Spleen (tissue), 11 donors: Measurements from ENCODE around the gene ERCC1. TPM values are rescaled to one million over a fixed set of nuclear protein-coding genes. Genes with fewer than 3 reads are reported as not detected.

ENCODE experiments used
- DNase-seq: peaks from one replicate; pipeline ENCODE4 v3.0.0-alpha.2; 2020
- H3K27ac ChIP-seq, 8 donors: fragments of 200-600 bp; sonication (generic) in 7 of 8; 1 replicate in 4 of 8; 2 replicates in 4 of 8; pipeline versions ENCODE4 v1.5.0 to v1.8.0; 2016 to 2021; ENCODE audit warnings: inconsistent platforms in 4 of 8, mild to moderate bottlenecking in 4 of 8, moderate library complexity in 1 of 8
- H3K27me3 ChIP-seq, 7 donors: fragments of 200-600 bp; sonication (generic) in 6 of 7; replicated peaks in 1 of 7; 1 replicate in 4 of 7; 2 replicates in 3 of 7; pipeline versions ENCODE4 v1.5.0 to v1.8.0; 2016 to 2021; ENCODE audit warnings: inconsistent platforms in 3 of 7, mild to moderate bottlenecking in 1 of 7
- H3K36me3 ChIP-seq, 6 donors: fragments of 200-600 bp; sonication (generic) in 5 of 6; 1 replicate in 4 of 6; 2 replicates in 2 of 6; pipeline versions ENCODE4 v1.5.0 to v1.8.0; 2016 to 2021; ENCODE audit warnings: inconsistent platforms in 2 of 6
- H3K4me1 ChIP-seq, 6 donors: fragments of 200-600 bp; sonication (generic) in 5 of 6; 1 replicate in 3 of 6; 2 replicates in 3 of 6; pipeline versions ENCODE4 v1.5.0 to v1.8.0; 2016 to 2021; ENCODE audit warnings: inconsistent platforms in 3 of 6
- H3K4me3 ChIP-seq, 8 donors: fragments of 200-600 bp; sonication (generic) in 7 of 8; 1 replicate in 4 of 8; 2 replicates in 4 of 8; pipeline versions ENCODE4 v1.5.0 to v1.8.0; 2016 to 2021; ENCODE audit warnings: inconsistent platforms in 4 of 8, mild to moderate bottlenecking in 4 of 8, moderate library complexity in 2 of 8
- H3K9me3 ChIP-seq, 8 donors: fragments of 200-600 bp; sonication (generic) in 7 of 8; 1 replicate in 4 of 8; 2 replicates in 4 of 8; pipeline versions ENCODE4 v1.5.0 to v1.8.0; 2016 to 2021; ENCODE audit warnings: inconsistent platforms in 4 of 8
- POLR2A ChIP-seq, 3 donors: fragments of 450-650 bp; IDR thresholded peaks; one replicate each; pipeline ENCODE4 v1.5.1; 2017; ENCODE audit warnings: antibody characterized with exemption in 3 of 3, mild to moderate bottlenecking in 1 of 3
- POLR2AphosphoS5 ChIP-seq, 3 donors: sonication (generic); formaldehyde crosslinking; IDR thresholded peaks; one replicate each; pipeline ENCODE4 v1.5.1; 2017; ENCODE audit warnings: antibody characterized with exemption in 3 of 3
- WGBS, 5 donors: extraction: QIAGEN DNeasy Blood & Tissue Kit in 3 of 5; methylation state at CpG; one replicate each; pipeline versions ENCODE4 v1.1.5 to v1.1.7; 2013 to 2018; 5-methylcytosine and 5-hydroxymethylcytosine counted together
- intact Hi-C: fragments of 100-400 bp; cut with DNase I; formaldehyde crosslinking; loops from one replicate; pipeline ENCODE4 v1.15.0; 2023; ENCODE audit warnings: low total_unique reads
- polyA plus RNA-seq, 3 donors: library from polyadenylated mRNA; stranded (reverse); fragments of 200-250 nt; gene quantifications; one replicate each; pipeline ENCODE4 v1.2.1, GENCODE V29; 2013
- total RNA-seq, 7 donors: library from RNA; depleted of rRNA in 3 of 7; stranded (reverse); fragments of >200 nt in 3 of 7; fragmentation: NEBNext Ultra II Directional in 4 of 7; extraction: Animal tissue kit (Norgen Biotek cat#: 25700) in 4 of 7; gene quantifications; one replicate each; pipeline versions ENCODE4 v1.1.0 to v1.2.1, GENCODE V29; 2016 to 2021
- TF ChIP-seq, protein P1 (sequence below), 11 experiments: fragments of 200-600 bp in 7 of 11; fragments of 450-650 bp in 4 of 11; sonication (generic) in 4 of 11; IDR thresholded peaks in 8 of 11; conservative IDR thresholded peaks in 3 of 11; 1 replicate in 7 of 11; 2 replicates in 4 of 11; pipeline versions ENCODE4 v1.4.0 to v1.8.0; 2016 to 2021; ENCODE audit warnings: antibody characterized with exemption in 11 of 11, inconsistent platforms in 4 of 11, mild to moderate bottlenecking in 1 of 11
- donor health status: healthy with polysubstance abuse.
- donor health status: DM: no; HTN: no; CAD: no; lungs with moderate emphysema.
- donor health status: DM: no; HTN: no; CAD: no.
- donor health status: Bipolar disorder and iron deficiency.
- donor health status: healthy.
- donor health status: DM: no; HTN: no; CAD: no.
- donor health status: DM: yes; HTN: yes; CAD: no.

The ERCC1 gene
- total and polyA plus RNA-seq, 10 donors: 45.3 to 69.4 (median 54.1) TPM

DNA sequence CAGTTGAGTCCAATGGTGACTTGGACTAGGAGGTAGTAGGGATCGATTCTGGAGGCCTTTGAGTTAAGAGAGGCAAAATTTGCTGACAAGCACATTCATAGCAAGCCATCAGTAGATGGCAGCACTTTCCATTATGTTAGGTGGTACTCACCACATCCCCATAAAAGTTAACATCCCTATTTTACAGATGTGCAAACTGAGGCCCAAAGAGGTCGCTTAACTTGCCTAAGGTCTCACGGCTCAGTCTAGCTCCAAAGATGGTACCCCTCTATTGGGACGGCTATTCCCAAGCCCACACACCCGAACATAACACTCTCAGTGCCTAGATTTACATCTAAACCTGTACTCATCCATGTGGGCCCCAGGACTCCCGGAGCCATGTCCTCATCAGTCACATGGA lies 22.6 kb upstream of the ERCC1 start:
- Histone ChIP-seq H3K4me3 (no peak overlapping the region), H3K4me1 (peaks cover 29 to 78% (median 54%) of the 10 kb centered on the region in 6 donors), H3K36me3 (no peaks in the 10 kb centered on the region), H3K9me3 (no peaks in the 10 kb centered on the region), H3K27me3 (no peaks in the 10 kb centered on the region), H3K27ac (peak overlapping the region in 1 of 8 donors; percentile 9)
- WGBS, 5 donors: 75 to 84% (median 80%) methylated on average over 6 of the region's 6 CpGs
- intact Hi-C loops: no loop called here
- no peak for DNase-seq
- TF ChIP-seq, protein P1, sequence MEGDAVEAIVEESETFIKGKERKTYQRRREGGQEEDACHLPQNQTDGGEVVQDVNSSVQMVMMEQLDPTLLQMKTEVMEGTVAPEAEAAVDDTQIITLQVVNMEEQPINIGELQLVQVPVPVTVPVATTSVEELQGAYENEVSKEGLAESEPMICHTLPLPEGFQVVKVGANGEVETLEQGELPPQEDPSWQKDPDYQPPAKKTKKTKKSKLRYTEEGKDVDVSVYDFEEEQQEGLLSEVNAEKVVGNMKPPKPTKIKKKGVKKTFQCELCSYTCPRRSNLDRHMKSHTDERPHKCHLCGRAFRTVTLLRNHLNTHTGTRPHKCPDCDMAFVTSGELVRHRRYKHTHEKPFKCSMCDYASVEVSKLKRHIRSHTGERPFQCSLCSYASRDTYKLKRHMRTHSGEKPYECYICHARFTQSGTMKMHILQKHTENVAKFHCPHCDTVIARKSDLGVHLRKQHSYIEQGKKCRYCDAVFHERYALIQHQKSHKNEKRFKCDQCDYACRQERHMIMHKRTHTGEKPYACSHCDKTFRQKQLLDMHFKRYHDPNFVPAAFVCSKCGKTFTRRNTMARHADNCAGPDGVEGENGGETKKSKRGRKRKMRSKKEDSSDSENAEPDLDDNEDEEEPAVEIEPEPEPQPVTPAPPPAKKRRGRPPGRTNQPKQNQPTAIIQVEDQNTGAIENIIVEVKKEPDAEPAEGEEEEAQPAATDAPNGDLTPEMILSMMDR (IDR thresholded peaks at IDR 0.05 in 8 of 11, conservative IDR thresholded peaks at IDR 0.05 in 3 of 11): peak in 7 of 11 experiments; percentile 4 to 49 (median 37)
- TF ChIP-seq POLR2AphosphoS5 (IDR thresholded peaks at IDR 0.05): no peak

DNA sequence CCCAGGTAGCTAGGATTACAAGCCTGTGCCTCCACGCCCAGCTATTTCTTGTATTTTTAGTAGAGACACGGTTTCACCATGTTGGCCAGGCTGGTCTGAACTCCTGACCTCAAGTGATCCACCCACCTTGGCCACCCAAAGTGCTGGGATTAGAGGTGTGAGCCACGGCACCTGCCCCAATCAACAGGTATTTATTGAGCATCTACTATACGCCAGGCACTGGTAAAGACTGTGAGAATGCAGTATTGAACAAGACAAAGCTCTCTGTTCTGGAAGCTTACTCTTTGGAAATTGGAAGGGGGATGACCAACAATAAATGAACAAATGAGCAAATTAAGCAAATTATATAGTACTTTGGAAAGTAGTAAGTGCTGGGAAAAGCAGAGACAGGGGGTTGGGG lies 21.4 kb upstream of the ERCC1 start:
- Histone ChIP-seq H3K27me3 (no peaks in the 10 kb centered on the region), H3K9me3 (no peaks in the 10 kb centered on the region), H3K4me3 (no peak overlapping the region), H3K36me3 (no peaks in the 10 kb centered on the region), H3K4me1 (peaks cover 27 to 79% (median 52%) of the 10 kb centered on the region in 6 donors), H3K27ac (peak overlapping the region in 2 of 8 donors; percentile 86 to 89)
- intact Hi-C loops: no loop called here
- DNase-seq: no peak
- TF ChIP-seq POLR2A (IDR thresholded peaks at IDR 0.05): no peak
- TF ChIP-seq, protein P1 (IDR thresholded peaks at IDR 0.05 in 8 of 11, conservative IDR thresholded peaks at IDR 0.05 in 3 of 11): no peak
- no peak for TF ChIP-seq POLR2AphosphoS5 (IDR thresholded peaks at IDR 0.05)
- 90 to 98% (median 95%) methylated on average over 4 of the region's 4 CpGs for WGBS, 5 donors

DNA sequence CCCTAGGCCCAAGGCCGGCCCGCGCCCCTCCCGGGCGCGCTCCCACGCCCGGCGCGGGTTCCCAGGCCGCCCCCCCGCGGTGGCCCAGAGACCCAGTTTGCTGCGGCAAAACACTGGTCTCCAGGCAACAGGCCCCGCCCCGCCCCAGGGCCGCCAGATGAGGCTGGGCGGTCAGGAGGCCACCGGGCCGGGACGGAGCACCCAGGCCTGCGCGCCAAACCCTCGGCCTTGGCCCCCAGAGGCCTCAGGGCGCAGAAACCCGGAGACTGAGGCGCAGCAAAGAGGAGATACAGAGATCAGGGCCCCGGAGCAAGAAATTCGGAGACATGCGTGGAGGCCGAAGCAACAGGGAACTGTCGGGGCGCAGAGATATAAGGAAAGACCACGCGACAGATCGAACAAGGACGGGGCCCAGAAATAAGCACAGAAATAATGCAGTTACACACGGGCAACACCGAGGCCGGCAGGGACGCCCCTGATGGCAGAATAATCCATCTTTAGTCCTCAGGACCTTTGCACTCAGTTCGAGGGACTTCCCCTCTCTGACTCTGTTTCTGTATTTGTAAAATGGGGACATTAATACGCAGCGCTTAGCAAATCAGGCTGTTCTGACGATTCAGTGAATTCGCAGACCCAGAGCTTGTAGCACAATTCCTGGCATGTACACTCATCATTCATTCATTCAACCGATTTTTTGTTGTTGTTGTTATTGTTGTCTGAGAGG lies 20.8 kb upstream of the ERCC1 start:
- Histone ChIP-seq H3K27me3 (no peaks in the 10 kb centered on the region), H3K36me3 (no peaks in the 10 kb centered on the region), H3K4me1 (peaks cover 20 to 78% (median 52%) of the 10 kb centered on the region in 6 donors), H3K4me3 (peak overlapping the region; percentile 12 to 61 (median 42)), H3K9me3 (no peaks in the 10 kb centered on the region), H3K27ac (peak overlapping the region; percentile 60 to 89 (median 77))
- intact Hi-C loops: no loop called here
- DNase-seq: peak; percentile 96
- WGBS, 5 donors: 12 to 16% (median 13%) methylated on average over 34 to 47 of the region's 47 CpGs
- TF ChIP-seq, protein P1 (IDR thresholded peaks at IDR 0.05 in 8 of 11, conservative IDR thresholded peaks at IDR 0.05 in 3 of 11): no peak
- TF ChIP-seq POLR2AphosphoS5 (IDR thresholded peaks at IDR 0.05): peak; percentile 60 to 83 (median 79)

DNA sequence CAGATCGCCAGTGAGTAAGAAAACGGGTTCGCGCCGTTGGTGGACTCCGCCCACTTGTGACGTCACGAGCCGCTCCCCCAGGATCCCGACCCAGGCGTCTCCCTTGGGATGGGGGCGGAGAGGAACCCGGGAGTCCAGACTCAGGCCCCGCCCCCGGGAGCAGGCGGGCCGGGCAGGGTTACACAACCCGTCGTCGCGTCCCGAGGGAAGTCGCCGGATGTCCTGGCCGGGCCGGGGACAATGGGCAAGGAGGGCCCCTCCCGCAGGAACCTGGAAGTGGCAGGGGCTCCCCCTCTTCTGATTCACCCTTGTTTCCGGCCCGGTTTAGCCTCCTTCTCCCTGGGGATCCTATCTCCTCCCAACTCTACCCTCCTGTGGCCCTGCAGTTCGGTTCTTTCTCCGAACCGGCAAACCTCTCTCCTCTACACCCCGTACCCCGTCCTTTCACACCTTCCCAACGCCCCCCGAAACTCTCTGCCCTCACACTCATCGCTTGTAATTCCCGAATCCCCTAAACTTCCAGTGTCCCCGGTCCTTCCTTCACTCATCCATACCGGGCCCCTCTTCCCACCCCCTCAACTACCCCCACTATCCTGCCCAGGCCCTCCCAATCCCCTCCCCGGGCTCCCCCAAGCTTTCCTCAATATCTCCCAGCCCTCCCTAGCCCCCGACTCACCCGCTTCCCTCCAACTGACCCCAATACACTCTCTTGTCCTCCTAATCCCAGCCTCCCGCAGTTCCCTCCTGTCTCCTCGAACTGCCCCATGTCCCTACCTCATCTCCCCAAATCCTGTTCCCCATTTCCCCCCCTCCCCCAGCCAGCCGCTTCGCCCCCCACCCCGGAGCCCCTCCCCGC lies 20.0 kb upstream of the ERCC1 start:
- DNase-seq: peak; percentile 94
- H3K36me3 ChIP-seq: no peaks in the 10 kb centered on the region
- TF ChIP-seq POLR2AphosphoS5 (IDR thresholded peaks at IDR 0.05): peak; percentile 86 to 91 (median 87)
- peak in 1 of 3 donors; percentile 10 for TF ChIP-seq POLR2A (IDR thresholded peaks at IDR 0.05)
- TF ChIP-seq, protein P1 (IDR thresholded peaks at IDR 0.05 in 8 of 11, conservative IDR thresholded peaks at IDR 0.05 in 3 of 11): no peak
- WGBS, 5 donors: 1 to 2% (median 1%) methylated on average over 36 to 49 of the region's 49 CpGs
- no peaks in the 10 kb centered on the region for H3K9me3 ChIP-seq
- peak overlapping the region; percentile 20 to 61 (median 42) for H3K4me3 ChIP-seq
- no peaks in the 10 kb centered on the region for H3K27me3 ChIP-seq
- intact Hi-C loops: no loop called here
- peaks cover 20 to 78% (median 53%) of the 10 kb centered on the region in 6 donors for H3K4me1 ChIP-seq
- peak overlapping the region; percentile 60 to 89 (median 77) for H3K27ac ChIP-seq
